CD4-positive, alpha-beta T cell treated with Interleukin-12 subunit alpha and Interleukin-12 subunit beta, for 1 hour (primary cell): ENCODE measurements around the gene RELT.
"Not testable (repeated sequence)": the region's sequence is repeated elsewhere in the genome, so short reads cannot be mapped to it uniquely, and the experiment has no call there.

Source experiments
- DNase-seq: peaks from one replicate; pipeline ENCODE4 v3.0.0-alpha.2; 2020

Gene RELT

DNA sequence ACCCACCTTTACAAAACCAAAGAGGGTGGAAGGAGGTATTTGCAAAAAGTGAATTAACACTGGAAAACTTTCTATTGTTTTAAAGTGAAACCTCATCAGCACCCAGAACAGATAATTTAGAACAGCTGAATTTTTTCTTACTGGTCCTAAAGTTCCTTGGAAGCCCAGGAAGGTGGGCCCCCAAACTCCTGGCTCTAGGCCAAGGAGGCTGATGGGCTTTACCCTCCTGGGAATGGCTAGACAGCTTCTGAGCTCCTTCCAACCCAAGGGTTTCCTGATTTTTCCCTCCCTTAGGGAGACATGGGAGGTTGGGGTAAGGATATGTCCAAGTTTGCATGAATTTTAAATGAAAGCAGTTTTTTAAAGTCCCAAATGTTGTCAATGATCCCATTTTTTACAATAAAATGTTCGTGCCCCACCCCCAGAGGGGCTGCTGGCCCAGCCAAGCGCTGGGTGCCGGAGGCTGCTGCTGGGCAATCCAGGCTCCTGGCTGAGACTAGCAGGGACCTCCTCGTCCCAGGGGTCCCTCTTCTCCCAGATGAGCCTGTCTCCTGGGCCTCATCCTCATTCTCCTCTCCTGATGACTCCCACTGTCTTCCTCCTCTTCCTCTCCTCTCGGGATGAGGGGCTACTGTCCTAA is 28.4 kb downstream of the RELT start:
- DNase-seq: no peak

DNA sequence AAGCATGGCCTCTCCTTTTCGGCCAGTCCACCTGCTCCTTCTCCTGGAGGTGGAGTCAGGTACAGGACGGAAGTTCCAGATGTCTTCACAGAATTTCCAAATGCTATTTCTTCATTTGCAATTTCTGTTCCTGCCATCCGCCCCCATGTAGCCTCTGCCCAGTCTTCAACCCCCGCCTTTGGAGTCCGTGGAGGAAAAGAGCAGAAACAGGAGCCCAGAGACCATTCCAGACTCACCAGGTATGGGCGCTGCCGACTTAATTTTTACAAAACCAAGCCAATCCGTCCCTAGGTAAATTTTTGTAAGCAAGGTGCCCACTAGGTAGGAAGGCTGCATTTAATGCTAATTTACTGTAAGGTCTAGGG is 28.9 kb downstream of the RELT start:
- DNase-seq: no peak

DNA sequence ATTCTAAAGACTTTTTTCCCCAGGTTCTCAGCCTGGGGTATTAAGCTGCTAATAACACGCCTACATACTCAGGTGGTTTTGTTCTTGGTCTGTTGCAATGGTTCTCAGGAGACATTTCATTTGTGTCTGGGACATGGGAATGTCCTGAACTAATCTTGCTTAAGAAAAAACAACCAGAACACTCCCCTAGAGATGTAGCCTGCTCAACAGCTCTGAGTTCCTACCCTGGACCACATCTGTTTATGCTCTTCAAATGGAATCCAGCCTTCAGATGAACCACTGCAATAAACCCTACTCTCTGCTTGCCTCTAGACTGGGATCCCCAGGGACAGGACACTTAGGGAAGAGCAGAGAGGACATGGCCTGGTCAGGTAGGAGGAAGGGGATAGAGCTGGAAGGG is 29.9 kb downstream of the RELT start:
- no peak for DNase-seq

DNA sequence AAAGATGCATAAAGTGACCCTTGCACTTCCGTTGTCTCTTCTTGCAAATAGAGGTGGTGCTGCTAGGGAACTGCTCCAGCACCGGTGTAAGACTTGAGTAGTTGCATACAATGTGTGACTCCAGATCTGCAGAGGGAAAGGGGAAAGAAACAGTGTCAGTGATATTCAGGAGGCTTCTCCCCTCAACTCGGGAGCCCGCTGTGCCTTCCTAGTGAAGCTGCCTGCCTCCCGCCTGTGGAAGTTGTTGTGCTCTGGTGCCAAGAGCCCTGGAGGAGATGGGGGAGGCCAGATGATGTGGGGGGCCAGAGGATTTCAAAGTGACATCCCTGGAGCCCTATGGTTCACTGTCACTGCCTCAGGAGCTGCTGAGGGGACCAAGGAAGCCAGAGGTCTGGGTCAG is 30.4 kb downstream of the RELT start:
- no peak for DNase-seq

DNA sequence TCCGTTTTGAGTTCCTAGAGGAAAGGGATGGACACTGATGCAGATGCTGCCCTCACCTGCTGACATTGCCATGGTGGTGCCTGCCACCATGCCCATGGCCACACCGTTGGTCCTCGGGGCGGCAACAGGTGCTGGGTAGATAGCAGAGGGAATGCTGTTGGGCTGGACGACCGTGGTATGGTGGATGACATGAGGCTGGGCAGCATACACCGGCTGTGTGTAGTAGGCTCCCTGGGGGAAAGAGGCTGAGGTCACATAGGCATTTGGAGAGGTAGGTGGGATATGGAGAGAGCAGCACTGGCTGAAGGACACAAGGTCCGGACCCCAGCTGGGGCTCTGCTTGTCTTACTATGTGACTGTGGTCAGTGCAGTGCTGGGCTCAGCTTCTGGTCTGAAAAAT is 33.2 kb downstream of the RELT start:
- no peak for DNase-seq

DNA sequence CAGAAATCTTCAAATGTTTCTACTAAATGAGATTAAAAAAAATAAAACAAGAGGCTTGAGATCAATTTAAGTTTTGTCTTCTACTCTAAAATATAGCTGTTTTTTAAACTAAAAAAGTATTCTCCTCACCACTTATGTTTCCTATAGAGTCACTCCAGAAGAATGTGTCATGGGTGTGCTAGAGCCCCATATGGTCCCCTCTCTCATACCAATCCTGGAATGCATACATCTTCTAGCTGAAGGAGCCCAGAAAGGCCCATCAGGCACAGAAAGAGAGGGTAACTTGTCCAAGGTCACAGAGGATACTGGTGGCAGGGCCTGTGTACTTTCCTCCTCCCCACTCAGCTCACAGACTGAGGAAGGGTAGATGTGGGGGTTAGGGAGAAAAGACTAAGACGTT is 34.4 kb downstream of the RELT start:
- no peak for DNase-seq

DNA sequence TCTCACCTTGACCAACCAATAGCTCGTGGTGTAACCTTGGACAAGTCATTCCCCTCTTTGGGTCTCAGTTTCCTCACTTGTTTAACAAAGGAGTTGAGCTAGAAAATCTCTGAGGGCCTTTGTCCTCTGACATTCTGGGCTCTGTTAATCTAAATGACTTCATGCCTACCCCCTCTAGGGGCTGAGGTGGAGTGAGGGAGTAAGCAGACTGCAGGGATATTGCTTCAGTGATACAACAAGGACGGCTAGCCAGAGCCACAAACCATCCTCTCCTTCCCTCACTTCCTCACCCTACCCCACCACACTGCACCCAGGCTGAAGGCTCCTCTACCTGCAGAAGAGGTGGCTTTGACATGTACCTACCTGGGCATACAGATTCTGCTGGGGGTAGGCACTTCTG is 34.8 kb downstream of the RELT start:
- DNase-seq: no peak

DNA sequence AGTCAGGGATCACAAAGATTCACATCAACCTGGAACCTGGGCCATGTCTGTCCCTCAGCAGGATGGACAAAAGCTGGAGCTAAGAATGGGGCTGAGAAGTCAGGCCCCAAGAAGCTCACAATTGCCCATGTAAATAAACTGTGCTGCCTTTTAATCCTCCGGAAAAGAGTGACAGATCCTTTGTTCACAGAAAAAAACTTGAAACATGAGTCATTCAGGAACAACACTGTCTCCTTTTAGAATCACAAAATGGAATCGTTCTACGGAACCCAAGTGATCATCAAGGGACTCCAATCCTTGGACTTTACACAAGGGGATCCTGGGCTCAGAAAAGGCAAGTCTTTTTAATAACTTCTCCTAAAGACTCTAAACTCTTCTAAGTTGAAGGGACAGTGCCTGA is 36.1 kb downstream of the RELT start:
- no peak for DNase-seq

DNA sequence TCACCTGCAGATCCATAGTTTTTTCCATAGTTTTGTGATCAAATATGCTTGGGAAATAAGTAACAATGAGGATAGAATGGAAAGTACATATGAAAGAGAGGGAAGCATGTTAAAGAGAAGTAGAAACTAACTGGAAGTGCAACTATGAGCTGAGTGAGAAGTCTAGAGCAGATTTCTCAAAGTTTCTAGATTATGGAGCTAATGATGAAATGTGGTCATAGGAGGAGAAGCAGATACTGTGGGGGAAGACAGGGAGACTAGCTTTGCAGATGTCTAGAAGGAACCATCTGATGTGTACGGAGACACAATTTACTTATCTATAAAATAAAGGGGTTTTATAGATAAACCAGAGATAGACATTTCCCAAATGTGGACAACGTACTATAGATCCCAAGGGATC is 37.1 kb downstream of the RELT start:
- DNase-seq: no peak

DNA sequence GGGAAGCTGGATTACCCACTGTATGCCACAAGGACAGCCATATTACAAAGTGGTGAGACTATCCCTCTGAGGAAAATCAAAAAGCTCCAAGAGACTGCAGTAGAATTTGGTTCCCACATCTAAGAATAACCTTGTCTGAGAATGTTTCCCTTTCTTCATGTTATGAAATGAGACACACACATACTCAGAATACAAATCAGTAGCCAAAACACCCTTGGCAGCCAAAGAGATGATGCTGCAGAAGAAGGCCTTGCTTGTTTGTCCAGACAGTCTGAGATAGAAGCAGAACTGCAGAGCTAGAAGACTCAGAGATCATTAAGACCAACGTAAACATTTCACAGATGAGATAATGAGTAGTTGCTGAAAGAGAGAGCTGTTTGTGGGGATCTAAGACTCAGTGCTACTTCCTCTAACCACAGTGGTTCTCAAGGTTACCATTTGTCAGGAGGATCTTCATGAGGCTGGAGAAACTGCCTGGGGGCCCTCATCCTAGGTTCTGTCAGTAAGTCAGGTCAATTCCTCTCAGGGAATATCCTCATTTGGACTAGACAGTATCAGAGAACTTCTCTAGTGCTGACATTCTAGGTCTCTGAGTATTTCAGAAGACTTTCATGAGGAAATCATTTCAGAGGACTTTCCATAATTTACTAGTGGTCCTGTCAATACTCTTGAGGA is 38.9 kb downstream of the RELT start:
- no peak for DNase-seq

DNA sequence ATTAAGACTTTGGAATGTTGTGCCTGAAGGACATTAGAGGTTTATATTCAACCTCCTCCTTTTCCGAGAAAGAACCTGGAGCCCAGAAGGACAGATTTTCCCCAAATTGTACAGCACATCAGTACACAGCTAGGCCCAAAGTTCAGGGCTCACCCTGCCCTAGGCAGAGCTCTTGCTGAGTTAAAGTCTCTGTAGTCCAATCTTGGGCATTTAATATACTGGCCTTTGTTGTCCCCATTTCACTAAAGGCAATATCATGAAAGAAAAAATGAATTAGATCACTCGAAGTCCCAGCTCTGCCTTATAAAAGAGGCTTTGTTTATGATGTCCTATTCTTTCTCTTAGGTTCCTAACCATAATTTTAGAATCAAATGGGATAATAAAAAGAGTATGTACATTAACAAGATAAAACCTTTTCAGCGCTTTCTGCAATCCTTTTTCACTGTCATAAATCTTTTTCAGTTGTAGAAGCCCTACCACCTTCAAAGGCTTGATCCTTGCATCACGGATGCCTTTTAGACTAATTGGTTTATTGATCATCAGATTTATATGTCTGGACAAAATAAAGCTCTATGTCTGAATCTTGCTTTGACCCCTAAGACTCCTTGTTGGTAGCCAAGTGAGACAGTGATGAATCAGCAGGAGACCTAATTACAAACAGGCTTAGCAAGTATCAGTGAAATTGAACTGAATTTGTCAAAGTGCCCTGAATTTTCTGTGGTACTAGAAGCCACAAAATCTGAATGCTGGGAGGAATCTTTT is 39.8 kb downstream of the RELT start:
- DNase-seq: no peak

DNA sequence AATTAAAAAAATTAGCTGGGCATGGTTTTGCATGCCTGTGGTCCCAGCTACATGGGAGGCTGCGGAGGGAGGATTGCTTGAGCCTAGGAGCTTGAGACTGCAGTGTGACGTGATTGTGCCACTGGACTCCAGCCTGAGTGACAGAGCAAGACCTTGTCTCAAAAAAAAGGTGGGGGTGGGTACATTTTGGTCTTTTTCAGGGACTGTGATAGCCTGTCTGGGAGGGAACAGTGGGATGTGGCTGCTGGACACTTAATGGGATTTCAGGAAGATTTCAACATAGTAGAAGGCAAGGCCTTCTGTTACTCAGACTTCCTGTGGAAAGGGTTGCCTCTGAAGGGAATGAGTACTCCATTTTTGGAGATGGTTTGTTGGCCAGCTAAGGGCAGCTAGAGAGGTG is 40.6 kb downstream of the RELT start:
- no peak for DNase-seq

DNA sequence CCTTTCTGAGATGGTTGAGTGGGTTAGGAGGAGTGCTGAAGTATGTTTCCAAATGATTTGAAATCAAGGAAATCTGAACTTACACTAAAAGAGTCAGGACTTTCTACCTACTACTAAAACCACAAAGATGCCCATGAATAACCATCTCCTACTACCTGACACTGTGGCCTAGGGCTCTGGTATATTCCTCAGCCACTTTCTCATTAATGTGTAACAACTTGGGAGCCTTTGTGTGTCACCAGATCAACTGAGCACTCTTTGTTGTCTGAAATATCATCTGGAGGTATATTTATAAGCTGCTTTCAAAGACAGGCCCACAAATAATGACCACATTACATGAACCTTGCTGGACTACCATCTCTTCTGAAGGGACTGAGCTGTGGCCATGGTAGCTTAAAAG is 43.9 kb downstream of the RELT start:
- DNase-seq: no peak

DNA sequence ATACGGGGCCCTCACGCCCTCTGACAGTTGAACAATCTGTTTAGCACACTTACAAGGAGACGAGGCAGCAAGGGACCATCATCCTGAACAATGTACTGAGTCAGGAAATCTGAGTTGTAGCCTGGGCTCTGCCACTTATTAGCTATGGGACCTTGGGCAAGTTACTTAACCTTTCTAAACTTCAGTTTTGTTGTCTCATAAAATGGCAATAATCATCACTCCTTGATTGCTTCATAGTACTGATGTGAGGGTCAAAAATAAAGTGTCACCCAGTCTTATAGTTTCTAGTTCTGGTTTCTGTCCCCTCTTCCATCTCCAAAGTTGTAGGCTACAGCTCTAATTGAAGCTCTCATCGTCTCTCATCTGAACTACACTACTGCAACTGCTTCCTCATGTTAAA is 46.7 kb downstream of the RELT start:
- DNase-seq: no peak

DNA sequence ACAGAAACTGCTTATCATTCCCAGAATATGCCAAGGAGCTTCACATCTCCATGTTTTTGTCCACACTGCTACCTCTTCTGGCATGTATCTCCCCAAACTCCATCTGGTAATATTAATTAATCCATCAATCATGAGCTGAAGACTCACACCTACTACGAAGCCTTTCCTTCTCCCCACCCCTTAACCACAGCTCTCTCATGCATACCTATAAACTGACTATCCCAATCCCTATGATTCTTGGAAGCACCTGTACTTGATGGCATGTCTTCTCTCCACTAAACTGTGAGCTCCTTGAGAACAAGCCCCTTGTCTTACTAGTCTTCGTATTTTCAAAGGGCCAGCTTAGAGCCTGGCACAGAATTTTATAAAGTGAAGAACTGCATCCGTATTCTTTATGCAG is 47.3 kb downstream of the RELT start:
- no peak for DNase-seq

DNA sequence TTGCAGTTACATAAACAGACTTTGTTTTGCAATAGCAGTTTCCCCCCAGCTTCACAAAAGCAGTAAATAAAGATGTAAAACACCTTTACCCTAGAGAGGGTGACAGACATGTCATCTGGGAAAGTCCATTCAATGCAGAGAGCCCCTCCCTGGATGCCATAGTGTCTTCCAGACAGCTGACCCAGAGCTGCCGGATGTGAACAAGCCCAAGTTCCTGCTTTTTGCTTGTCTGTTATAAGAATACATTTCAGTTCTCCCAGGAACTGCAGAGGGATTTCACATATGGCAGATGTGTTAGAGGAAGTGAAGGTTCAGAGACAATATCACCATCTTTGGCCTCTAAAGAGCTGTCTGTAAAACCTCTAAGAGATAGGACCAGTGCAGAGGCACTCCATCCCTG is 48.9 kb downstream of the RELT start:
- no peak for DNase-seq

DNA sequence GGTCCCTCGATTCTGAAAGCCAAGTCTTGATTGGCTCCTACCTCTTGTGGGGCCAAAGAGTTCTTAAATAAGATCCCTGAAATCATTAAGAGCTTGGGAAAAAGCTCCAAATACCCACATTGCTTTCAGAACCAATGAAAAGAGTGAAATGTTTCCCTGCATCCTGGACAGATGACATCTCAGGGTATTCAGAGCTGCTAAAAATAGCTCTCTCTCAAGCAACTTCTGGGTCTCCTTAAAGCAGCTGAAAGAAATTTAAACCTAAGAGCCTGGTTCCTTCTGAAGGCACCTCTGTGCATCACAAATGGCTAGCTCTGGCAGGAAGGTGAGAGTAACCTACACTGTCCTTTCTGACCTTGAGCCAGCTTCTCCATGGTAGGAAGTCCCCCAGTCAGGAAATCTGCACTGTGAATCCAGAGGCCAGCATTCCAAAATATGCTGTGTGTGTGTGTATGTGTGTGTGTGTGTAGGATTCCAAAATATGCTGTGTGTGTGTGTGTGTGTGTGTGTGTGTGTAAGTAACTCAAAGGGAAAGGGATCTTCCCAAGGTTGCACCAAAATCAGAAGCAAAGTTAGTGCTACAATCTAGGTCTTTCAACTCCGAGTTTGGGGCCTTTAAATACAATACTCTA is 50.1 kb downstream of the RELT start:
- DNase-seq: no peak

DNA sequence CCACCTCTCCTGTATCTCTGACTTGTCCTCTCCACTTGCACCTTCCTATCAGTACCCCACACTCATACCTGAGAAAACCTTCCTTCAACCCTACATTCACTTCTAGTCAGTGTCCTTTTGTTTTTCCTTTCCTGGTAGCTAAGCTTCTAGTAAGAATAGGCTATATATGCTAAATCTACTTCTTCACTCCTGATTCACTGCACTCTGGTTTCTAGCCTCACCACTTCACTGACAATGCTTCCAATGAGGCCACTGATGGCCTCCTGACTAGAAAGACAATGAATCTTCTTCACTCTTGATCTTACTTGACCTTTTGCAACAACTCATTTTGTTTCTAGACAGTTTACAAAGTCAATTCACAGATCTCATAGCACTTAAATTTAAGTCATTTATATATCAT is 52.0 kb downstream of the RELT start:
- no peak for DNase-seq

DNA sequence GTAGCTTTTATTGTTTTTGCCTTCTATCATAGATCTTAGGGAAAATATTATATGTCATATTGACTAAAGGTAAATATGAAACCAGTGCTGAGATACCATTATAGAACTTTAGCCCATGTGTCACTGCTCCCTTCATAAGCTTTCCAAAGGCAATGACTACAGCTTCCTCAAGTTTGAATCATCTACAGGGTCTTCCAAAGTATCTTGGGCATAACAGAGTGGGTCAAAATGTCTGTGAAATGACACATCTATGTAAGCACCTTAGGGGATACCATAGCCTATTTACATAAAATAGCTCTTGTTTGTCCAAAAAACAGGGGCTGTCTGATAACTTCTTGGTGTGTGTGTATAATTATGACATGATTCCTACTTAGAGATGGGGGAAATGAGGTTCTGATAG is 52.5 kb downstream of the RELT start:
- no peak for DNase-seq

DNA sequence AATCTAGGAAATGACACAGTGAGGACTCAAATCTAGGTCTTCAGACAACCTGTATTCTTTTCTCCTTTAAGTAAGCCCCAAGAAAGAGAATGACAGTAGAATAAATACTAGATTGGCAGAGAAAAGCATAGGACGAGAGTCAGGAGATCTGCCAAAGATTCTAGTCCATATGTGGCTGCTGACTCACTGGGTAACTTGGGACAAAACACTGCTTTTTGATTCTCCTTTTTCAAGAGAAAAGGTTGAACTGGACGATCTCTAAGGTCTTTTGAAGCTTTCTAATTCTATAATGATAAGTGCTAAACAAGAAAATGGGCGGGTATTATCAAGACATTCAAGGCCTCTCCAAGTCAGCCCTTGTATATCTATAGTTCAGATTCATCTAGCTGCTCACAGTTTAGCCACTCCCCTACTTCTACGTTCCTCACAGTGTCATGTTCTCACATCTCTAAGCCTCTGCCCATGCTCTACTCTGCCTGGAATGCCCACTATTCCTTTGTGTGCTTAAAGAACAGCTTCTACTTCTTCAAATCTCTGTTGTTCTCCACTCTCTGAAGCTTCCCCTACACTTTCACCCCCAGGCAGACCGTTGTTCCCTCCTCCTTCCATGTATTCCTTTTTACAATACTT is 53.0 kb downstream of the RELT start:
- DNase-seq: no peak

DNA sequence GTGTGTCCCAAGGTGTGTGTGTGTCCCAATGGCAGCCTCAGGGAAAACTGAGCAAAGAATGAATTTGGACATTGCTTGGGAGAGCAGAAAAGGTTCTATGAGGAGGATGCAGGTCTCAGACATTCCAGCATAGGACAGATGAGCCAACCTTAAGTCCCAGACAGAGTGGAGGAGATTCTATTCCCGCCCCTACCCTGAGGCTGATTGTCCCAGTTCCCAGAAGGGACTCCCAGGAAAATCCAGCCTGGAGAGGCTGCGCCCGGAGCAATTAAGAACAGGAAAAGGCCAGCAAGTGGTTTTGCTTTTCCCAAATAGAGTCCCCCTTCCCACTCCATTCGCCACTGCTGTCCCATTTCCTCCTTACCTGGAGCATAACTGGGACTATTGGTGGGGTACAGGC is 54.1 kb downstream of the RELT start:
- DNase-seq: no peak

DNA sequence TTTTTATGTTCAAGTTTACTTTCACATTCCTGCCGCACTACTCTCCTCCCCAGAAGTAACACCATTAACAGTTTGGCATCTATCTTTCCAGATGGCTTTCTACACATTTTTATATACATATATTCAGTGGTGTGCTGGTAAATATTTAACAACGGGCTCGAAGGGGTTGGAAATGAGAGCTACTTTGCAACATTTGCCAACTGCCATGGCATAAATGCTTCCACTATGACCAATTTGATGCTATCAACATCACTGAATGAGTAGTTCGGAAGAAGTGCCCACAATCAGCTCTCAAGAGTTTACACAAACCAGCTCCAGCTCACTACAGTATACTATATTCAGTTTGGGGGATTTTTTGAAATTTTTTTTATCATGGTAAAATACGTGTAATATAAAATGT is 55.2 kb downstream of the RELT start:
- no peak for DNase-seq

DNA sequence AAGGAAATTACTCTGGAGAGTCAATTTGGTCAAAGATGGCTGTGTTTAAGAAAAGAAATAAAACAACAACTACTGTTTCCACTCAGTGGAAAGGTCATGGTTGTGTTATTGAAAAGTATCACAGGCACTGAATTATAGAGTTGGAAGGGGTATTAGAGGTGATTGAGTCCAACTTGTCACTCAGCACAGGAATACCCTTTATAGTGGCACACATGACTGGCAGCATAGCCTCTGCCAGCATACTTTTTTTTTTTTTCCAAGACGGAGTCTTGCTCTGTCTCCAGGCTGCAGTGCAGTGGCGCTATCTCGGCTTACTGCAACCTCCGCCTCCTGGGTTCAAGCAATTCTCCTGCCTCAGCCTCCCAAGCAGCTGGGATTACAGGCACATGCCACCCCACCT is 60.7 kb downstream of the RELT start:
- DNase-seq: not testable (repeated sequence)
